B cell (primary cell): ENCODE measurements around the gene SEMA4A.

ENCODE experiments used
- EZH2 ChIP-seq: IDR thresholded peaks from 2 replicates; pipeline ENCODE4 v1.6.1; 2012; ENCODE audit warnings: borderline replicate concordance, low read depth, mild to moderate bottlenecking, moderate library complexity, low read length; ENCODE audit not compliant: insufficient read depth, poor library complexity, severe bottlenecking
- TF ChIP-seq, protein P1 (sequence below): fragments of 200-600 bp; IDR thresholded peaks from one replicate; pipeline ENCODE4 v1.8.0; 2022; ENCODE audit warnings: antibody characterized with exemption, mild to moderate bottlenecking

- TF ChIP-seq, protein P1, sequence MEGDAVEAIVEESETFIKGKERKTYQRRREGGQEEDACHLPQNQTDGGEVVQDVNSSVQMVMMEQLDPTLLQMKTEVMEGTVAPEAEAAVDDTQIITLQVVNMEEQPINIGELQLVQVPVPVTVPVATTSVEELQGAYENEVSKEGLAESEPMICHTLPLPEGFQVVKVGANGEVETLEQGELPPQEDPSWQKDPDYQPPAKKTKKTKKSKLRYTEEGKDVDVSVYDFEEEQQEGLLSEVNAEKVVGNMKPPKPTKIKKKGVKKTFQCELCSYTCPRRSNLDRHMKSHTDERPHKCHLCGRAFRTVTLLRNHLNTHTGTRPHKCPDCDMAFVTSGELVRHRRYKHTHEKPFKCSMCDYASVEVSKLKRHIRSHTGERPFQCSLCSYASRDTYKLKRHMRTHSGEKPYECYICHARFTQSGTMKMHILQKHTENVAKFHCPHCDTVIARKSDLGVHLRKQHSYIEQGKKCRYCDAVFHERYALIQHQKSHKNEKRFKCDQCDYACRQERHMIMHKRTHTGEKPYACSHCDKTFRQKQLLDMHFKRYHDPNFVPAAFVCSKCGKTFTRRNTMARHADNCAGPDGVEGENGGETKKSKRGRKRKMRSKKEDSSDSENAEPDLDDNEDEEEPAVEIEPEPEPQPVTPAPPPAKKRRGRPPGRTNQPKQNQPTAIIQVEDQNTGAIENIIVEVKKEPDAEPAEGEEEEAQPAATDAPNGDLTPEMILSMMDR: no peak
- no peak for TF ChIP-seq EZH2
These were observed 11.7 kb downstream of the SEMA4A start for GRCh38 chr1:156165083-156165482.
